HepG2 (cell line): ENCODE measurements around the gene GOLPH3. TPM values are rescaled to one million over a fixed set of nuclear protein-coding genes. Genes with fewer than 3 reads are reported as not detected.
A peak's percentile ranks its signal among the peaks of the same experiment; 100 is the strongest.

ENCODE experiments used
- ARID5B ChIP-seq: IDR thresholded peaks from 2 replicates; pipeline ENCODE4 v1.4.0; 2020; ENCODE audit warnings: mild to moderate bottlenecking, missing genetic modification reagents
- CREB1 ChIP-seq, 2 experiments: fragments of 450-650 bp in 1 of 2; IDR thresholded peaks; 2 replicates each; pipeline ENCODE4 v1.6.1; 2016 to 2017; ENCODE audit warnings: control low read depth in 1 of 2, mild to moderate bottlenecking in 1 of 2, missing compliant biosample characterization in 1 of 2, missing genetic modification characterization in 1 of 2
- E2F5 ChIP-seq: sonication (generic); formaldehyde crosslinking; conservative IDR thresholded peaks from 2 replicates; pipeline ENCODE4 v1.4.0; 2020; ENCODE audit warnings: missing genetic modification reagents
- HNRNPH1 ChIP-seq: fragments of 200-400 bp; formaldehyde crosslinking; optimal IDR thresholded peaks from 2 replicates; pipeline ENCODE3; 2017; ENCODE audit warnings: mild to moderate bottlenecking, low read depth, low read length
- HNRNPLL ChIP-seq: fragments of 200-400 bp; formaldehyde crosslinking; IDR thresholded peaks from 2 replicates; pipeline ENCODE4 v1.6.1; 2017; ENCODE audit warnings: mild to moderate bottlenecking, low read depth, low read length; ENCODE audit not compliant: poor library complexity, severe bottlenecking
- IRX3 ChIP-seq: sonication (generic); formaldehyde crosslinking; IDR thresholded peaks from 2 replicates; pipeline ENCODE4 v1.8.1; 2023; ENCODE audit warnings: mild to moderate bottlenecking, low read depth, missing genetic modification reagents, borderline replicate concordance
- ISX ChIP-seq: sonication (generic); formaldehyde crosslinking; conservative IDR thresholded peaks from 2 replicates; pipeline ENCODE4 v1.5.0; 2020; ENCODE audit warnings: missing genetic modification reagents
- PLRG1 ChIP-seq: fragments of 450-650 bp; conservative IDR thresholded peaks from 2 replicates; pipeline ENCODE4 v1.6.1; 2016
- TBX2 ChIP-seq: sonication (generic); formaldehyde crosslinking; IDR thresholded peaks from 2 replicates; pipeline ENCODE4 v1.5.0; 2020; ENCODE audit warnings: missing genetic modification reagents, mild to moderate bottlenecking, borderline replicate concordance
- USF2 ChIP-seq, 2 experiments: sonication (generic) in 1 of 2; formaldehyde crosslinking in 1 of 2; IDR thresholded peaks; 2 replicates each; pipeline versions ENCODE4 v1.5.1 to v1.6.1; 2011 to 2020; ENCODE audit warnings: borderline replicate concordance in 1 of 2, low read depth in 1 of 2, low read length in 1 of 2, mild to moderate bottlenecking in 1 of 2, missing genetic modification reagents in 1 of 2, moderate library complexity in 1 of 2
- YY1 ChIP-seq: IDR thresholded peaks from 2 replicates; pipeline ENCODE4 v1.6.1; 2011; ENCODE audit warnings: low read length, low read depth, moderate library complexity, mild to moderate bottlenecking; ENCODE audit not compliant: insufficient read depth, insufficient replicate concordance
- ZNF44 ChIP-seq: sonication (generic); formaldehyde crosslinking; IDR thresholded peaks from 2 replicates; pipeline ENCODE4 v1.5.1; 2020; ENCODE audit warnings: mild to moderate bottlenecking, missing genetic modification reagents
- ZNF503 ChIP-seq: sonication (generic); formaldehyde crosslinking; IDR thresholded peaks from 2 replicates; pipeline ENCODE4 v1.4.0; 2020; ENCODE audit warnings: missing genetic modification reagents
- ZNF563 ChIP-seq: sonication (generic); formaldehyde crosslinking; IDR thresholded peaks from 2 replicates; pipeline ENCODE4 v1.8.0; 2022; ENCODE audit warnings: mild to moderate bottlenecking, moderate library complexity, missing genetic modification reagents
- ZNF710 ChIP-seq: sonication (generic); formaldehyde crosslinking; IDR thresholded peaks from 2 replicates; pipeline ENCODE4 v1.5.0; 2020; ENCODE audit warnings: mild to moderate bottlenecking, missing genetic modification reagents, borderline replicate concordance
- polyA plus RNA-seq, 8 experiments: library from polyadenylated mRNA; depleted of rRNA in 3 of 8; stranded (reverse) in 7 of 8; unstranded in 1 of 8; fragments of >200 nt; fragmentation: Illumina TruSeq in 4 of 8; extraction: Trizol in 4 of 8; gene quantifications; 2 replicates each; pipeline versions ENCODE4 v1.2.1 to v1.2.3, GENCODE V29; 2011 to 2016; ENCODE audit warnings: low read depth in 4 of 8, missing spikeins in 1 of 8, mixed read lengths in 1 of 8; ENCODE audit not compliant: insufficient read depth in 1 of 8
- total RNA-seq, 5 experiments: library from RNA; depleted of rRNA; stranded (reverse); fragments of >200 nt; fragmentation: Illumina TruSeq; extraction: Trizol; gene quantifications; 2 replicates each; pipeline ENCODE4 v1.2.3, GENCODE V29; 2016; ENCODE audit warnings: low read depth in 1 of 5

The GOLPH3 gene
- total and polyA plus RNA-seq, 2 of the 13 experiments (the other 11 are each of a cell fraction or from before 2014, with no cell fraction given): 59.5 to 84.5 TPM

- peak; percentile 68; the same call in 1 of the 2 replicates for TF ChIP-seq ZNF503 (CRISPR knock-in tag)
- no peak; the same call in none of the 2 replicates for TF ChIP-seq E2F5
- peak; percentile 98 for TF ChIP-seq YY1
- no peak for TF ChIP-seq PLRG1
- TF ChIP-seq ISX (CRISPR knock-in tag): 0 out of 2 replicates have a peak, but pooled peaks have one; percentile 55
- peak; percentile 98 for TF ChIP-seq CREB1 (IDR thresholded peaks at IDR 0.05)
- TF ChIP-seq CREB1 (CRISPR knock-in tag; IDR thresholded peaks at IDR 0.05): peak; percentile 89
- TF ChIP-seq ZNF710: peak; percentile 79
- peak; percentile 58; the same call in 1 of the 2 replicates for TF ChIP-seq ARID5B (CRISPR knock-in tag)
- TF ChIP-seq HNRNPH1: no peak
- no peak for TF ChIP-seq USF2 (IDR thresholded peaks at IDR 0.05; ENCODE audit: low read depth, low read length)
- TF ChIP-seq USF2 (CRISPR knock-in tag; IDR thresholded peaks at IDR 0.05; ENCODE audit: borderline replicate concordance): no peak; the same call in 1 of the 2 replicates
- TF ChIP-seq ZNF44: no peak; the same call in 1 of the 2 replicates
- 0 out of 2 replicates have a peak, but pooled peaks have one; percentile 71 for TF ChIP-seq IRX3 (CRISPR knock-in tag)
- TF ChIP-seq ZNF563: peak; percentile 91
- TF ChIP-seq TBX2 (CRISPR knock-in tag): peak; percentile 86
- TF ChIP-seq HNRNPLL: peak; percentile 82
Measured at GRCh38 chr5:32174011-32174870, at the start of gene GOLPH3 (continued).
